ENCODE measurements around the gene KRTAP2-2.
"Not testable (repeated sequence)": the region's sequence is repeated elsewhere in the genome, so short reads cannot be mapped to it uniquely, and the experiment has no call there.

Gene KRTAP2-2

GRCh38 chr17:41064301-41064700 is 9.3 kb upstream of the KRTAP2-2 start:
- no peak for DNase-seq (ENCODE audit: low read depth)

DNA sequence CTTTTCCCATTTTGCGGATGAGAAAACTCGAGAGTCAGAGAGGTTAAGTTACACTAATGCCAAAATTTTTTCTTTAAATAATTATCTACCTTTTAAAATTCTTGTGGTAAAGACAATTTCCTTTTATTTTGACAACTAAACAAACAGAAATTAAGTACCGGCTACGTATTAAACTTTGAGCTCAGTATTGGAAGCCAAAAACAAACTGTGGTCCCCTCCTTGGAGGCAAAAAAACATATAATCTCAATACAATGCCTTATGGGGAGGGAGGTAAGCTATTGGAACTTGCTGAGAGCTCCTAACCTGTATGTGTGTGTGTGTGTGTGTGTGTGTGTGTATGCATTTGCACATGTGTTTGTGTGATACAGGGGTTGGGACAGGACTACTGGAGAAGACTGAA is 8.4 kb upstream of the KRTAP2-2 start:
- DNase-seq (ENCODE audit: low read depth): no peak

DNA sequence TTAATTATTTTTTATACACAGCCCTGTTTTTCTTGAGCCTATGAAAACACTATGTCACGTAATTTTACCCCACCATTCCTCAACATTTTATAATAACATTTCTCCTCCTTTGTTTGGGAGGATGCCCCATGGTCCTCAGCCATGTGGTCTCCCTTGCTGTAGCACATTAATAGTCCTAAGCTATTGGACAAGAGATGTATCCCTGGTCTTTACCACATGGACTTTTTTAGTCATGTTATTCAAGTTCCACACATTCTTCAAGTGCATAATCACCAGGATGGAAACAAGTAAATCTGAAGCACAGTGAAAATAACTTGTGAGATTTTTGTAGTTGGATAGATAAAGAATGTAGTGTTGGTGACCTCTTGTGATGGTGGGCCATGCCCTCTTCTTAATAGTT is 6.9 kb upstream of the KRTAP2-2 start:
- peak; percentile 92 for DNase-seq (ENCODE audit: low read depth)

DNA sequence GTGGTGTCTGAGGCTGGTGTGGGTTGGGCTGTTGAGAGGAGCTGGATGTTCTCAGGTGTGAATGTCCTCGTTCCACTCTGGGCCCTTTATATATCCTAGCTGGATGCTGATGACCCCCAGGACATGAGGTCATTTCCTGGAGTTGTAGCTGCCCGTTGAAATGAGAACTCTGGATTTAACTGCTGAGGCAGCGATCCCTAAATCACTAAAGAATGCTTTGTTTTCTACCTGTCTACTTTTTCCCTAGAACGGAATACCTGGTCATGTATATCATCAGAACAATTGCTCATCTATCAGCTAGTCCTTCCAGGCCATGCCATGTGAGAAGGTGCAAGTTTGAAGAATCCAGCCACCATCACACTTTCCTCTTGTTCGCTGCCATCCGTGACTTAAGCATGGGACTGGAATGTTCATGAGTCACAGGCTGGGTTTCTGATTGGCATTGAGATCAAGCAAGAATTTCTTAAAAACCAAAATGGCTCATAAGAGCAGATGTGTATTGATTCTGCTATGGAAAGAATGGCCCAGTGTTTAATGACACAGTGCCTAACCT is 5.1 kb upstream of the KRTAP2-2 start, which contains the start of gene KRTAP2-3:
Gene KRTAP2-3 (minus strand): TSS at position 63 of the 553 bp plus-strand sequence. CDS start 64 bp downstream, outside the sequence.
- DNase-seq (ENCODE audit: low read depth): peak; percentile 90

- peak; percentile 83 for DNase-seq (ENCODE audit: low read depth)
Measured at GRCh38 chr17:41059276-41060051, 4.4 kb upstream of the KRTAP2-2 start.

DNA sequence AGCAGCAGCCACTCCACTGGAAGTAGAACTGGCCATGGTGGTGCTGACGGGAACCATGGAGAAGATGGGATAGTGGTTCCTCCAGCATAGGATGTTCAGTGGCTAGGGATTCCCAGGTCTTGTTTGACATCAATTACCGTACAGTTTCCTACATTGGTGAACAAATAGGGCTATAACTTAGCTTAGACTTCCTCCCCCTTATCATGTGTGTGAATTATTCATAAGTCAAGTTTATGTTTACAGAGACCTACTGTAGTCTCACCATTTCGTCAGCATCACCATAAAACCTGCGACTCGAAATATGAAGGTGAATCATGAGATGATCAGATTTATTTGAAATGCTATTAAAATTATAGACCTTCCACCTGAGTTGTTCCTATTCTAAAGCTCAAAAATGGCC is 3.7 kb upstream of the KRTAP2-2 start:
- DNase-seq (ENCODE audit: low read depth): no peak

DNA sequence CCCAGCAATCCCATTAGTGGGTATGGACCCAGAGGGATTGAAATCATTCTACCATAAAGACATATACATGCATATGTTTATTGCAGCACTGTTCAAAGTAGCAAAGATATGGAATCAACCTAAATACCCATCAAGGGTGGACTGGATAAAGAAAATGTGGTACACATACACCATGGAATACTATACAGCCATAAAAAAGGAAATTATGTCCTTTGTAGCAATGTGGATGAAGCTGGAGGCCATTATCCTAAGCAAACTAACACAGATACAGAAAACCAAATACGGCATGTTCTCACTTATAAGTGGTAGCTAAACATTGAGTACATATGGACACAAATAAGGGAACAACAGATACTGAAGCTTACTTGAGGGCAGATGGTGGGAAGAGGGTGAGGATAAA is 2.5 kb upstream of the KRTAP2-2 start:
- no peak for DNase-seq (ENCODE audit: low read depth)

DNA sequence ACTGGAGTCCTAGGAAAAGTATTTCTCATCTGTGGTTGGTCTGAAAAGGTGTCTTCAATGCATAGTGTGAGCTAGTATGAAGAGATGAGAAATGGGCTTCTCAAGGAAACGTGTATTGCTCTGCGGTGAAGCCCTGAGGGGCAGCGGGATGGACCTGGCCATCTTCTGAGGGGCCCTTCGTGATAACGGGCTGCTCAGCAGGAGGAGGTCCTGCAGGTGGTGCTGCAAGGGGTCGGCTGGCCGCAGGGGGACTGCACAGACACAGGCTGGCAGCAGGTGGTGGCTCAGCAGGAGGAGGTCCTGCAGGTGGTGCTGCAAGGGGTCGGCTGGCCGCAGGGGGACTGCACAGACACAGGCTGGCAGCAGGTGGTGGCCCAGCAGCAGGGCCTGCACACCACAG is 474 bp downstream of the KRTAP2-2 start:
- not testable (repeated sequence) for DNase-seq (ENCODE audit: low read depth)

- no peak for DNase-seq (ENCODE audit: low read depth)
Measured at GRCh38 chr17:41054025-41054424, 1.0 kb downstream of the KRTAP2-2 start.

- no peak for DNase-seq (ENCODE audit: low read depth)
Measured at GRCh38 chr17:41052566-41052965, 2.5 kb downstream of the KRTAP2-2 start.

DNA sequence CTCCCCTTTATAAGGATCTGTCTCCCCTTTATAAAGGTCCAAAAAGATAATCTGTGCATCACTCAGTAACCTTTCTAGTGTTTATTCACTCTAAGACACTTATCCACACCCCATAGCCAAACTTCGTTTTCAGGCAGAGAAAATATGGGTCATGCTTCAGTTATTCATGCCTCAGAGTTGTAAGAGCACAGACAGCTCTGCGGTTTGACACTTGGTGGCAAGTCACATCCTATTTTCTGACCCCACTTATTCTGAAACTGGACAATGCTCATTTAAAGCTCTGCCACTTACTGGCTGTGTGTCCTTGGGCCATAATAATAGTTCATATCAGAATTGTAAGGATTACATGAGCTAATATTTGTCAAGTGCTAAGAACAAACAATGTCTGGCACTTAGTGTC is 5.9 kb downstream of the KRTAP2-2 start:
- DNase-seq (ENCODE audit: low read depth): peak; percentile 31

- DNase-seq (ENCODE audit: low read depth): peak; percentile 41
Measured at GRCh38 chr17:41048441-41048840, 6.6 kb downstream of the KRTAP2-2 start.

- DNase-seq (ENCODE audit: low read depth): not testable (repeated sequence)
Measured at GRCh38 chr17:41046735-41047465, 8.1 kb downstream of the KRTAP2-2 start, which contains the start of gene KRTAP2-1. KRTAP2-1 (minus strand) TSS chr17:41047316; CDS start chr17:41047267, 49 bp downstream.

DNA sequence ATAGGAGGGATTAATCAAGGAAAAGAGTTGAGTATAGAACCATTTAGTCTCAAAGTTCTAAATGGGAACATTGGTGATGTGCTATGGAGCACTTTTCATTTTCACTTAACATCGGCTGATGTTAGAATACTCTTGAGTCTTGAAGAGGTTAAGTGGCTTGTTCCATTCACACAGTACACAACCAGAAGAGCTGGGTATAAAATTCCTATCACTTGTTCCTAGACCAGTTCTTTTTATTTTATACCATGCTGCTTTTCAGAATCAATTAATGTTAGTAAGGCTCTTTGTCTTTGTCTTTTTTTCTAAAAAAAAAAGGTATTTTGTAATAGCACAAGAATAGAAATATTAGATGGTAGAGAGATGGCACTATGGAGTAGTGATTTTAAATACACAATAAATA is 12.1 kb downstream of the KRTAP2-2 start:
- no peak for DNase-seq (ENCODE audit: low read depth)

DNA sequence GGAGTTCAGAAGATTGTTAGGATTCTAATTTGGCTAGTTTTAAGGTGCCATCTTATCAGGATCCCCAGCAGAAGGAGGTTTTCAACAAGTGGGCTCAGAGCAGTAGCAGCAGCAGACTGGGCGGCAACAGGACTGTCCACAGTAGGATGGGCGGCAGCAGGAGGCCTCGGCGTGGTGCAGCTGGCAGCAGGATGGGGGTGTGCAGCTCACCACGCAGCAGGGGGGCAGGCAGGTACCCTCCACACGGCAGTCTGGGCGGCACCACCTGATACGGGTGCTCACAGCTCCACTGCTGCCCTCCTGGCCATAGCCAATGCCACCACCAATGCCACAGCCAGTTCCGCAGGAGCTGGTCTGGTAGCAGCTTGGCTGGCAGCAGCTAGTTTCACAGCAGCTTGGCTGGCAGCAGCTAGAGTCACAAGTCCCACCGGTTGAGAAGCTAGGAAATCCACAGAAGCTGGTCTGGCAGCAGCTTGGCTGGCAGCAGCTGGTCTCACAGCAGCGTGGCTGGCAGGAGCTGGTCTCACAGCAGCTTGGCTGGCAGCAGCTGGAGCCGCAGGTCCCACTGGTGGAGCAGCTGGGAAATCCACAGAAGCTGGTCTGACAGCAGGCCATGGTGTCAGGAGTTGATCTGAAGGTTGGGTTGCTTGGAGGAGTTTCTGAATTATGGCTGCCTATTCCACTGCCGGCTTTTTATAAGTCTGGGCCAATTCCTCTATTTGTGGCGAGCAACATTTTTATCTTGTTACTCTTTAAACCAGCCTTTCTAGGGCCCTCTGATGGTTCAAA is 14.1 kb downstream of the KRTAP2-2 start, which contains the start of gene KRTAP1-1:
Gene KRTAP1-1 (minus strand): TSS at position 668 of the 789 bp plus-strand sequence. CDS start 53 bp downstream, at position 615.
- peak; percentile 10 for DNase-seq (ENCODE audit: low read depth)

- no peak for DNase-seq (ENCODE audit: low read depth)
Measured at GRCh38 chr17:41037853-41038350, 17.1 kb downstream of the KRTAP2-2 start.

DNA sequence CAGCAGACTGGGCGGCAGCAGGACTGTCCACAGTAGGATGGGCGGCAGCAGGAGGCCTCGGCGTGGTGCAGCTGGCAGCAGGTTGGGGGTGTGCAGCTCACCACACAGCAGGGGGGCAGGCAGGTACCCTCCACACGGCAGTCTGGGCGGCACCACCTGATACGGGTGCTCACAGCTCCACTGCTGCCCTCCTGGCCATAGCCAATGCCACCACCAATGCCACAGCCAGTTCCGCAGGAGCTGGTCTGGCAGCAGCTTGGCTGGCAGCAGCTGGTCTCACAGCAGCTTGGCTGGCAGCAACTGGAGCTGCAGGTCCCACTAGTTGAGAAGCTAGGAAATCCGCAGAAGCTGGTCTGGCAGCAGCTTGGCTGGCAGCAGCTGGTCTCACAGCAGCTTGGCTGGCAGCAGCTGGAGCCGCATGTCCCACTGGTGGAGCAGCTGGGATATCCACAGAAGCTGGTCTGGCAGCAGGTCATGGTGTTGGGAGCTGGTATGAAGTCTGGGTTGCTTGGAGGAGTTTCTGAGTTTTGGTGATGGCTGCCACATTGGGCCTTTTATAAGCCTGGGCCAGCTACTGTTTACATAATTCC is 20.6 kb downstream of the KRTAP2-2 start, which contains the start of gene KRTAP1-3:
Gene KRTAP1-3 (minus strand): TSS at position 529 of the 590 bp plus-strand sequence. CDS start 53 bp downstream, at position 476.
- not testable (repeated sequence) for DNase-seq (ENCODE audit: low read depth)

DNA sequence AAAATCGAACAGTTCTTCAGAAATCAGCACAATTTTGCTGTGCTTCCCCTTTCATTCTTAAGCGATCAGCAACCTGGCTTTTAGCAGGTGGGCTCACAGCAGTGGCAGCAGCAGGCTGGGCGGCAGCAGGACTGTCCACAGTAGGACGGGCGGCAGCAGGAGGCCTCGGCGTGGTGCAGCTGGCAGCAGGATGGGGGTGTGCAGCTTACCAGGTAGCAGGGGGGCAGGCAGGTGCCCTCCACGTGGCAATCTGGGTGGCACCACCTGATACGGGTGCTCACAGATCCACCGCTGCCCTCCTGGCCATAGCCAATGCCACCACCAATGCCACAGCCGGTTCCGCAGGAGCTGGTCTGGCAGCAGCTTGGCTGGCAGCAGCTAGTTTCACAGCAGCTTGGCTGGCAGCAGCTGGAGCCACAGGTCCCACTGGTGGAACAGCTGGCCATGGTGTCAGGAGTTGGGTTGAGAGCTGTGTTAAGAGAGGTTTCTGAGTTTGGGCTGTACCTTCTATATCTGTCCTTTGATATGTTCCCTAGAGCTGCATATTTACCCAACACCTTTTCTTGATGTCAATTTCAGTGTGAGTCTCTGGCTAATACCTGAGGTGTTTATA is 25.3 kb downstream of the KRTAP2-2 start, which contains the start of gene KRTAP1-4:
Gene KRTAP1-4 (minus strand): TSS at position 563 of the 613 bp plus-strand sequence. CDS start 117 bp downstream, at position 446.
- DNase-seq (ENCODE audit: low read depth): no peak

- DNase-seq (ENCODE audit: low read depth): peak; percentile 94
Measured at GRCh38 chr17:41026715-41027471, 28.1 kb downstream of the KRTAP2-2 start, which contains the start of gene KRTAP1-5. KRTAP1-5 (minus strand) TSS chr17:41027208; CDS start chr17:41027155, 53 bp downstream.

- DNase-seq (ENCODE audit: low read depth): no peak
Measured at GRCh38 chr17:41024697-41025096, 30.3 kb downstream of the KRTAP2-2 start.

All from fibroblast of gingiva (primary cell).